HL-60 (cell line): ENCODE measurements around the gene GMEB2.

Source experiments
- DNase-seq, 2 experiments: peaks; one replicate each; pipeline ENCODE4 v3.0.0-alpha.2; 2010 to 2020; ENCODE audit warnings: low read depth in 1 of 2, low spot score in 1 of 2
- H3K27ac ChIP-seq: fragments of 250-450 bp; sonication (Bioruptor Pico); replicated peaks from 2 replicates; pipeline ENCODE4 v1.5.1; 2020; ENCODE audit warnings: mild to moderate bottlenecking, moderate library complexity
- H3K27me3 ChIP-seq: fragments of 250-450 bp; sonication (Bioruptor Pico); 2 replicates; pipeline ENCODE4 v1.5.1; 2021; ENCODE audit warnings: mild to moderate bottlenecking, moderate library complexity; ENCODE audit not compliant: insufficient read depth, poor library complexity, severe bottlenecking
- H3K4me3 ChIP-seq: replicated peaks from 2 replicates; pipeline ENCODE4 v1.5.1; 2011; ENCODE audit warnings: mild to moderate bottlenecking, control low read depth, low read length; ENCODE audit not compliant: insufficient read depth
- GABPA ChIP-seq: IDR thresholded peaks from 2 replicates; pipeline ENCODE4 v1.6.1; 2012; ENCODE audit warnings: low read depth
- POLR2AphosphoS5 ChIP-seq: IDR thresholded peaks from 2 replicates; pipeline ENCODE4 v1.6.1; 2012; ENCODE audit warnings: low read depth
- SPI1 ChIP-seq: IDR thresholded peaks from 2 replicates; pipeline ENCODE4 v1.6.1; 2012; ENCODE audit warnings: low read depth, mild to moderate bottlenecking, borderline replicate concordance
- TF ChIP-seq, protein P1 (sequence below): IDR thresholded peaks from 2 replicates; pipeline ENCODE4 v1.6.1; 2012; ENCODE audit warnings: low read depth; ENCODE audit not compliant: insufficient replicate concordance
- TF ChIP-seq, protein P2 (sequence below): IDR thresholded peaks from one replicate; pipeline ENCODE4 v1.5.1; 2011; ENCODE audit warnings: low read length, control low read depth, inconsistent platforms; ENCODE audit not compliant: insufficient read depth

The GMEB2 gene

DNA sequence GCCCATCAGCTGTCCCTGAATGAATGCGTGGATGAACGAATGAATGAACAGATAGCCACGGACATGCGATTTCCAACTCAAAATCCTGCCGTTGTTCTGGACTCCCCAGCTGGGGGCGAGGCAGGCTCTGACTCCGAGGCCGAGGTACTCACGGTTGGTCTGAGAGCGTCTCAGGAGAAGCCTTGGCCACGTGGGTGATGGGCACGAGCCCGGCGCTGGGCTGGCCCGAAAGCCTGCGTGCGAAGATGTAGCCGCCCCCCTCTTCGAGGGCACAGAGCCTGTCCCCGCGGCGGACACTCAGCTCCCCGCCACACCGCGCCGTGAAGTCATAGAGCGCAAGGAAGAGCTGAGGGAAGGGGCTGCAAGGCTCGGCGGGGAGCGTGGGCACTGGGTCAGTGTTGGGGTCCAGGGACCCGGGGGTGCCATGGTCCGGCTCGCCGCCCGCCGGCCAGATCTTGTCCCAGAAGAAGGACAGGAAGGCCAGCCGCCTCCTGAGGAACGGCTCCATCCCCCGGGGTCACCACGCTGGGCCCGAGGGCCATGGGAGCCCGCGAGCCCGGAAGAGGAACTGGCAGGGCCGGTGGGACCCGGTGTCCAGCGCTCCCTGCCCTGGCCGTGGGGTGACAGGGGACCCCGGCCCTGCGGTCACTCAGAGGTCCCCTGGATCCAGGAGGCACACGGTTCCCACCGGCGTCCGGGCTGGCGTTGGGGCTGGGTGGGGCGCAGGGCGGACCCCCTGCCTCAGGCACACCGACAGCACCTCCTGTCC is 79.8 kb downstream of the GMEB2 start:
- TF ChIP-seq POLR2AphosphoS5 (no peak), GABPA (no peak), SPI1 (no peak)
- TF ChIP-seq, protein P1, sequence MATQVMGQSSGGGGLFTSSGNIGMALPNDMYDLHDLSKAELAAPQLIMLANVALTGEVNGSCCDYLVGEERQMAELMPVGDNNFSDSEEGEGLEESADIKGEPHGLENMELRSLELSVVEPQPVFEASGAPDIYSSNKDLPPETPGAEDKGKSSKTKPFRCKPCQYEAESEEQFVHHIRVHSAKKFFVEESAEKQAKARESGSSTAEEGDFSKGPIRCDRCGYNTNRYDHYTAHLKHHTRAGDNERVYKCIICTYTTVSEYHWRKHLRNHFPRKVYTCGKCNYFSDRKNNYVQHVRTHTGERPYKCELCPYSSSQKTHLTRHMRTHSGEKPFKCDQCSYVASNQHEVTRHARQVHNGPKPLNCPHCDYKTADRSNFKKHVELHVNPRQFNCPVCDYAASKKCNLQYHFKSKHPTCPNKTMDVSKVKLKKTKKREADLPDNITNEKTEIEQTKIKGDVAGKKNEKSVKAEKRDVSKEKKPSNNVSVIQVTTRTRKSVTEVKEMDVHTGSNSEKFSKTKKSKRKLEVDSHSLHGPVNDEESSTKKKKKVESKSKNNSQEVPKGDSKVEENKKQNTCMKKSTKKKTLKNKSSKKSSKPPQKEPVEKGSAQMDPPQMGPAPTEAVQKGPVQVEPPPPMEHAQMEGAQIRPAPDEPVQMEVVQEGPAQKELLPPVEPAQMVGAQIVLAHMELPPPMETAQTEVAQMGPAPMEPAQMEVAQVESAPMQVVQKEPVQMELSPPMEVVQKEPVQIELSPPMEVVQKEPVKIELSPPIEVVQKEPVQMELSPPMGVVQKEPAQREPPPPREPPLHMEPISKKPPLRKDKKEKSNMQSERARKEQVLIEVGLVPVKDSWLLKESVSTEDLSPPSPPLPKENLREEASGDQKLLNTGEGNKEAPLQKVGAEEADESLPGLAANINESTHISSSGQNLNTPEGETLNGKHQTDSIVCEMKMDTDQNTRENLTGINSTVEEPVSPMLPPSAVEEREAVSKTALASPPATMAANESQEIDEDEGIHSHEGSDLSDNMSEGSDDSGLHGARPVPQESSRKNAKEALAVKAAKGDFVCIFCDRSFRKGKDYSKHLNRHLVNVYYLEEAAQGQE, result no peak
- TF ChIP-seq, protein P2, sequence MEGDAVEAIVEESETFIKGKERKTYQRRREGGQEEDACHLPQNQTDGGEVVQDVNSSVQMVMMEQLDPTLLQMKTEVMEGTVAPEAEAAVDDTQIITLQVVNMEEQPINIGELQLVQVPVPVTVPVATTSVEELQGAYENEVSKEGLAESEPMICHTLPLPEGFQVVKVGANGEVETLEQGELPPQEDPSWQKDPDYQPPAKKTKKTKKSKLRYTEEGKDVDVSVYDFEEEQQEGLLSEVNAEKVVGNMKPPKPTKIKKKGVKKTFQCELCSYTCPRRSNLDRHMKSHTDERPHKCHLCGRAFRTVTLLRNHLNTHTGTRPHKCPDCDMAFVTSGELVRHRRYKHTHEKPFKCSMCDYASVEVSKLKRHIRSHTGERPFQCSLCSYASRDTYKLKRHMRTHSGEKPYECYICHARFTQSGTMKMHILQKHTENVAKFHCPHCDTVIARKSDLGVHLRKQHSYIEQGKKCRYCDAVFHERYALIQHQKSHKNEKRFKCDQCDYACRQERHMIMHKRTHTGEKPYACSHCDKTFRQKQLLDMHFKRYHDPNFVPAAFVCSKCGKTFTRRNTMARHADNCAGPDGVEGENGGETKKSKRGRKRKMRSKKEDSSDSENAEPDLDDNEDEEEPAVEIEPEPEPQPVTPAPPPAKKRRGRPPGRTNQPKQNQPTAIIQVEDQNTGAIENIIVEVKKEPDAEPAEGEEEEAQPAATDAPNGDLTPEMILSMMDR, result no peak
- Histone ChIP-seq H3K27ac (no peak overlapping the region), H3K27me3 (peaks cover 62% of the 10 kb centered on the region), H3K4me3 (no peak overlapping the region)
- DNase-seq, result no peak

DNA sequence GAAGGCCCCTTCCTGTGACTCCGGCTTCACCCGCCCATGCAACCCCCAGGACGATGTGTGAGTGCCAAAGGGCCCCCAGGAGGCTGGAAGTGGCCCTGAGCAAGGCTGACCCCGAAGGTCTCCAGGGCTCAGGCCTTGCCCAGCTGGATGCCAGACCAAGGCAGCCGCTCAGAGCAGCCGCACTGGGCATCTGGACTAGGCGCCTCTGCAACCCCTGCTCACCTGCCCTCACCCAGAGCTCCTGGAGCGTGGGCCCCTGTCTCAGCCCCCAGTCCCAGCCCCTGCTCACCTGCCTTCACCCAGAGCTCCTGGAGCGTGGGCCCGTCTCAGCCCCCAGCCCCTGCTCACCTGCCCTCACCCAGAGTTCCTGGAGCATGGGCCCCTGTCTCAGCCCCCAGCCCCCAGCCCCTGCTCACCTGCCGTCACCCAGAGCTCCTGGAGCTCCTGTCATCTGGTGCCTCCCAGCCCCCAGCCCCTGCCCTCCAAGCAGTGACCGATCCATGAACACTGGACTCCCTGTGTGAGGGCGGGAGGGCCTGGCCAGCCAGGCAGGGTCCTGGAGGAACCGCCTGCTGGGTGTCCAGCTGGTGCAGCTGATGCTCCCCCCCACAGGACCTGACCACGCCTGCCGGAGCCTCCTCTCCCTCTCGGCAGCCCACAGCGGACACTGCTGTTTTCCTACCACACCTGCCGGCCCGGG is 80.5 kb downstream of the GMEB2 start:
- Histone ChIP-seq H3K4me3 (no peak overlapping the region), H3K27ac (no peak overlapping the region), H3K27me3 (peaks cover 60% of the 10 kb centered on the region)
- no peak for DNase-seq
- TF ChIP-seq, protein P1, result no peak
- TF ChIP-seq POLR2AphosphoS5 (no peak), GABPA (no peak), SPI1 (no peak)
- TF ChIP-seq, protein P2, result no peak

DNA sequence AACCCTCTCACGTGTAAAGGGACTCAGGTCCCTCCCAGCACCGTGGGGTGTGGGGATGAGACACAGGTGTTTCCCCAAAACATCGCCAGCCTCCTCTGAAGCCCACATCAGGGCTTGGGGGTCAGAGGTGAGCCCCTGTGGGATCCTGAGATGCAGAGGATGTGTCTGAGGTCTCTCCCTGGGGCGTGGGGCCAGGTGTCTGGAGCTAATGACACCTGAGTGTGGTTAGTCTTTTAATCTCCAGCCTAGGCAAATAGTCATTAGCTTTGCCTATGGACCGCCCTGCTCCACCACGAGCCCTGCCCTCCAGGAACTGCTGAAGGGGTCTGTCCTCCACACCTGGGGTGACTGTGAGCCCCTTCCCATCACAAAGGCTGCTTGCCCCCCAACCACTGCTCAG is 81.1 kb downstream of the GMEB2 start:
- no peak for TF ChIP-seq POLR2AphosphoS5
- Histone ChIP-seq H3K27me3 (peaks cover 59% of the 10 kb centered on the region), H3K27ac (no peak overlapping the region), H3K4me3 (no peak overlapping the region)
- no peak for DNase-seq

DNA sequence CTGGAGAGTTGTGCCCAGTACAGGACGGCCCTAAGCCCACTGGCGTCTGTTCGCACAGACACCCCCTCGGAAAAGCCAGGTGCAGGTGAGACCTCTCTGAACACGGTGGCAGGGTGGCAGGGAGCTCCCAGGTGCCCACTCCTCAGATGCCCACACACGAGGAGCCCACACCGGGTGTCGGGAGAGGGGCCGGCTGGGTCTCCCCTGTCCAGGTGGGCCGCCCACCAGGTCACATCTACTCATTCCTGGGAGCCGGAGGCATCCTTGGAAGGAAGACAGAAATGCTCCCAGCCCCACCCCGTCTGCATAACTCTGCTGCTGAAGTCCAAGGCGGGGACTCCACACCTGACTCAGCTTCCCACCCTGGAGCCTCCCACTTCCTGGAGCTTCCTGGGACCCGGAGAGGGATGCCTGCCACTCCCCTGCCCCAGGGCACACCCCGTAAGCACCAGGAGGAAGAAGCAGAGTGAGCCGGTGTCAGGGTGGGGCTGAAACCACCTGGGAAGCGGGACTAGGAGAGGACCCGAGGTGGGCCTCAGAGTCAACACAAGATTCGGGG is 81.9 kb downstream of the GMEB2 start:
- no peak for TF ChIP-seq GABPA
- TF ChIP-seq SPI1, result no peak
- no peak for TF ChIP-seq POLR2AphosphoS5
- TF ChIP-seq, protein P2, result no peak
- TF ChIP-seq, protein P1, result no peak
- Histone ChIP-seq H3K27me3 (peaks cover 60% of the 10 kb centered on the region), H3K4me3 (no peak overlapping the region), H3K27ac (no peak overlapping the region)
- no peak for DNase-seq
